Lower leg skin (tissue), 4 donors: Measurements from ENCODE around the gene TOX2. TPM values are rescaled to one million over a fixed set of nuclear protein-coding genes. Genes with fewer than 3 reads are reported as not detected.

Source experiments
- DNase-seq, 2 donors: peaks; one replicate each; pipeline ENCODE4 v3.0.0-alpha.2; 2019; ENCODE audit warnings: low spot score in 2 of 2
- H3K4me3 ChIP-seq: fragments of 200-600 bp; sonication (generic); 2 replicates; pipeline ENCODE4 v1.5.1; 2017; ENCODE audit warnings: mild to moderate bottlenecking, low read depth; ENCODE audit not compliant: poor library complexity, severe bottlenecking
- CTCF ChIP-seq, 3 donors: fragments of 450-650 bp; IDR thresholded peaks; one replicate each; pipeline ENCODE4 v1.5.1; 2016; ENCODE audit warnings: antibody characterized with exemption in 3 of 3, mild to moderate bottlenecking in 3 of 3, moderate library complexity in 2 of 3
- POLR2A ChIP-seq, 2 donors: fragments of 450-650 bp; IDR thresholded peaks; one replicate each; pipeline ENCODE4 v1.6.1; 2016 to 2017; ENCODE audit warnings: antibody characterized with exemption in 2 of 2, mild to moderate bottlenecking in 1 of 2, moderate library complexity in 1 of 2
- WGBS, 2 donors: methylation state at CpG; one replicate each; pipeline ENCODE4 v1.1.5; 2018; 5-methylcytosine and 5-hydroxymethylcytosine counted together
- intact Hi-C: fragments of 100-400 bp; cut with DNase I; formaldehyde crosslinking; loops from one replicate; pipeline ENCODE4 v1.15.0; 2023; ENCODE audit warnings: low total_unique reads
- total RNA-seq, 4 donors: library from RNA; depleted of rRNA; stranded (reverse); fragments of >200 nt; gene quantifications; one replicate each; pipeline ENCODE4 v1.1.0, GENCODE V29; 2016

TOX2 gene
- total RNA-seq, 4 donors from 2014 or later, result 1.8 to 5.2 (median 1.9) TPM

- WGBS, 2 donors, result 60 to 63% methylated on average over 7 of the region's 7 CpGs
- no peak overlapping the region for H3K4me3 ChIP-seq
- TF ChIP-seq POLR2A (IDR thresholded peaks at IDR 0.05) (no peak), CTCF (IDR thresholded peaks at IDR 0.05) (no peak)
- intact Hi-C loops, result no loop called here
- peak in 1 of 2 donors; percentile 70 for DNase-seq
Measured at GRCh38 chr20:43969028-43969447, 54.4 kb downstream of the TOX2 start.

GRCh38 chr20:43969501-43970182, 55.0 kb downstream of the TOX2 start:
- intact Hi-C loops, result no loop called here
- no peak for TF ChIP-seq CTCF (IDR thresholded peaks at IDR 0.05)
- no peak for TF ChIP-seq POLR2A (IDR thresholded peaks at IDR 0.05)
- H3K4me3 ChIP-seq, result no peak overlapping the region
- DNase-seq, result peak in 1 of 2 donors; percentile 56
- WGBS, 2 donors, result 73 to 79% methylated on average over 8 of the region's 8 CpGs

- 93 to 94% methylated on average over 10 of the region's 10 CpGs for WGBS, 2 donors
- DNase-seq, result peak in 1 of 2 donors; percentile 80
- H3K4me3 ChIP-seq, result no peak overlapping the region
- no peak for TF ChIP-seq CTCF (IDR thresholded peaks at IDR 0.05)
- TF ChIP-seq POLR2A (IDR thresholded peaks at IDR 0.05), result no peak
- intact Hi-C loops, result no loop called here
Measured at GRCh38 chr20:43971267-43971666, 56.6 kb downstream of the TOX2 start.

GRCh38 chr20:43972051-43972450, 57.4 kb downstream of the TOX2 start:
- H3K4me3 ChIP-seq, result no peak overlapping the region
- TF ChIP-seq CTCF (IDR thresholded peaks at IDR 0.05) (no peak), POLR2A (IDR thresholded peaks at IDR 0.05) (no peak)
- DNase-seq, result peak in 1 of 2 donors; percentile 60
- 80% methylated on average over 2 of the region's 2 CpGs for WGBS, 2 donors
- intact Hi-C loops, result no loop called here

GRCh38 chr20:43972692-43973091, 58.0 kb downstream of the TOX2 start:
- no peak overlapping the region for H3K4me3 ChIP-seq
- no peak for TF ChIP-seq POLR2A (IDR thresholded peaks at IDR 0.05)
- no peak for TF ChIP-seq CTCF (IDR thresholded peaks at IDR 0.05)
- DNase-seq, result peak in 1 of 2 donors; percentile 57
- intact Hi-C loops, result no loop called here
- WGBS, 2 donors, result 89 to 92% methylated on average over 2 of the region's 2 CpGs

- no peak overlapping the region for H3K4me3 ChIP-seq
- TF ChIP-seq CTCF (IDR thresholded peaks at IDR 0.05), result no peak
- no peak for TF ChIP-seq POLR2A (IDR thresholded peaks at IDR 0.05)
- intact Hi-C loops, result no loop called here
- no peak for DNase-seq
- 75 to 80% methylated on average over 6 of the region's 6 CpGs for WGBS, 2 donors
Measured at GRCh38 chr20:43973231-43973630, 58.6 kb downstream of the TOX2 start.
